ENCODE results near the gene TNS4. TPM values are rescaled to one million over a fixed set of nuclear protein-coding genes. Genes with fewer than 3 reads are reported as not detected.

TNS4 gene
- total and polyA plus RNA-seq, 9 of the 15 experiments (the other 6 are each of a cell fraction or from before 2014, with no cell fraction given), result 0.04 to 0.73 (median 0.24) TPM; not detected in 1

GRCh38 chr17:40482722-40483121 is 18.7 kb downstream of the TNS4 start (continued):
- TF ChIP-seq E2F8 (IDR thresholded peaks at IDR 0.05; ENCODE audit: low read depth, partially characterized antibody) (no peak), ATF7 (IDR thresholded peaks at IDR 0.05) (no peak), XRCC5 (IDR thresholded peaks at IDR 0.05; ENCODE audit: low read depth, low read length) (no peak), LEF1 (IDR thresholded peaks at IDR 0.05) (no peak), ZNF431 (CRISPR knock-in tag; IDR thresholded peaks at IDR 0.05) (no peak), BRD4 (IDR thresholded peaks at IDR 0.05) (no peak), HMG20B (CRISPR knock-in tag; IDR thresholded peaks at IDR 0.05) (no peak), RBM34 (IDR thresholded peaks at IDR 0.05; ENCODE audit: borderline replicate concordance, insufficient read depth, low read length) (no peak)

- in situ Hi-C loops (cut with MboI) (no loop called here), intact Hi-C loops (cut with micrococcal nuclease) (no loop called here)
- H3K4me3 ChIP-seq, result no peak overlapping the region
- no peak for FAIRE-seq
- H3K27me3 ChIP-seq (ENCODE audit: control insufficient read depth in 2 of 2, insufficient read depth in 2 of 2, low read length in 2 of 2), result no peaks in the 10 kb centered on the region
- POLR2A ChIA-PET, result interaction anchor here (0.7 to 1.1 kb wide), 3 partner anchors 8 to 64 kb away, joined by 3 to 5 read pairs (median 4); partner anchors contain the start of gene TOP2A
- CTCF ChIA-PET (ENCODE audit: low intra/inter-chr PET ratio), result no interaction called here
- no peak overlapping the region for H3K9ac ChIP-seq (ENCODE audit: insufficient read depth in 1 of 2, low read depth in 2 of 2, low read length in 2 of 2)
- no peak overlapping the region for H2AFZ ChIP-seq (ENCODE audit: low read depth, low read length)
- no TSS peak for BruUV-seq (replicated peaks)
- H3K9me3 ChIP-seq (replicated peaks; ENCODE audit: control insufficient read depth, insufficient read depth, low read depth, low read length), result no peaks in the 10 kb centered on the region
- no peak overlapping the region for H3K27ac ChIP-seq (ENCODE audit: extremely low read depth, low read depth, low read length)
- 80% methylated on average over 7 of the region's 7 CpGs for WGBS (ENCODE audit: insufficient coverage, low coverage, missing lambda C conversion rate)
- no peaks in the 10 kb centered on the region for H3K36me3 ChIP-seq (ENCODE audit: control insufficient read depth, insufficient read depth, low read length)
- DNase-seq (ENCODE audit: extremely low read depth in 1 of 4, low spot score in 3 of 4), result no peak
- TF ChIP-seq PHF8 (IDR thresholded peaks at IDR 0.05; ENCODE audit: borderline replicate concordance, low read length) (no peak), NCOA2 (IDR thresholded peaks at IDR 0.05; ENCODE audit: partially characterized antibody in 2 of 2) (no peak), CEBPB (tag; IDR thresholded peaks at IDR 0.05) (peak; percentile 30; the same call in 1 of the 2 replicates), CEBPG (CRISPR knock-in tag; IDR thresholded peaks at IDR 0.05) (no peak), CEBPG (tag; conservative IDR thresholded peaks at IDR 0.05 in 1 of 2, IDR thresholded peaks at IDR 0.05 in 1 of 2) (0 out of 4 replicates have a peak, but pooled peaks of 1 of the 2 experiments have one; percentile 12)
- no peak overlapping the region for H3K4me2 ChIP-seq (ENCODE audit: insufficient read depth, low read length)
- no peaks in the 10 kb centered on the region for H3K79me2 ChIP-seq (ENCODE audit: control insufficient read depth, insufficient read depth, low read length)
- no peak for ATAC-seq
- H3K9me1 ChIP-seq (ENCODE audit: control insufficient read depth, insufficient read depth, low read length), result no peaks in the 10 kb centered on the region
- H4K20me1 ChIP-seq (replicated peaks; ENCODE audit: control insufficient read depth, insufficient read depth, low read length), result no peaks in the 10 kb centered on the region
- peaks cover 22 to 33% of the 10 kb centered on the region in 2 experiments for H3K4me1 ChIP-seq (replicated peaks in 1 of 2; ENCODE audit: control insufficient read depth in 2 of 2, insufficient read depth in 2 of 2, low read length in 2 of 2)
Observed at GRCh38 chr17:40481106-40481505, 20.3 kb downstream of the TNS4 start.

Measured in K562 (cell line).